Activated CD4-positive, alpha-beta T cell treated with anti-CD3 and anti-CD28 coated beads for 36 hours (primary cell): Measurements from ENCODE around the gene GRK4. TPM values are rescaled to one million over a fixed set of nuclear protein-coding genes. Genes with fewer than 3 reads are reported as not detected.
A peak's percentile ranks its signal among the peaks of the same experiment; 100 is the strongest.

ENCODE experiments used
- ATAC-seq: fragments of 200-7000 bp; cut with Tn5 transposase; one replicate; pipeline ENCODE4 v1.10.0; 2021; ENCODE audit warnings: mild to moderate bottlenecking, moderate library complexity
- CTCF ChIA-PET: fragments of 350-600 bp; sonication (Branson Sonifier 250); formaldehyde crosslinking; loops from one replicate; lab custom pipeline; 2021; ENCODE audit warnings: antibody characterized with exemption; lab: Charles Lee
- POLR2A ChIA-PET: fragments of 350-600 bp; sonication (Branson Sonifier 250); formaldehyde crosslinking; loops from one replicate; lab custom pipeline; 2021; ENCODE audit warnings: antibody characterized with exemption, inconsistent platforms; lab: Charles Lee
- DNase-seq: peaks from one replicate; pipeline ENCODE4 v3.0.0-alpha.2; 2020
- H3K27ac Mint-ChIP-seq: one replicate; pipeline ENCODE4 v1.8.0; 2021; ENCODE audit warnings: mixed read lengths
- H3K27me3 Mint-ChIP-seq: one replicate; pipeline ENCODE4 v1.8.0; 2021; ENCODE audit warnings: mixed read lengths
- H3K36me3 Mint-ChIP-seq: one replicate; pipeline ENCODE4 v1.8.0; 2021; ENCODE audit warnings: low read depth, mixed read lengths
- H3K4me1 Mint-ChIP-seq: one replicate; pipeline ENCODE4 v1.8.0; 2021; ENCODE audit warnings: mixed read lengths
- H3K4me3 Mint-ChIP-seq: one replicate; pipeline ENCODE4 v1.8.0; 2021; ENCODE audit warnings: mild to moderate bottlenecking, moderate library complexity, mixed read lengths
- H3K9me3 Mint-ChIP-seq: one replicate; pipeline ENCODE4 v1.8.0; 2021; ENCODE audit warnings: low read depth, mixed read lengths
- intact Hi-C, 2 experiments: fragments of 100-400 bp; cut with DNase I in 1 of 2; cut with micrococcal nuclease in 1 of 2; formaldehyde crosslinking; loops; one replicate each; pipeline versions ENCODE4 v1.14.2 to v1.15.1; 2022 to 2024; cut with DNase I, micrococcal nuclease
- total RNA-seq, 2 experiments: library from RNA; stranded (reverse); gene quantifications; one replicate each; pipeline ENCODE4 v1.2.3, GENCODE V29; 2021

GRK4 gene
- total RNA-seq, 2 experiments from 2014 or later: 2.4 to 2.5 TPM

GRCh38 chr4:3060946-3061345 lies 97.6 kb downstream of the GRK4 start:
- Mint-ChIP-seq H3K27ac (no peak overlapping the region), H3K27me3 (peaks cover 2% of the 10 kb centered on the region), H3K4me3 (no peak overlapping the region), H3K36me3 (no peaks in the 10 kb centered on the region), H3K4me1 (no peaks in the 10 kb centered on the region), H3K9me3 (peaks cover 6% of the 10 kb centered on the region)
- ChIA-PET POLR2A (no interaction called here), CTCF (interaction anchor here (1.0 to 1.2 kb wide), 3 partner anchors 12 to 82 kb away, joined by 3 to 5 read pairs (median 3); no protein-coding TSS in a partner anchor)
- DNase-seq (no peak), ATAC-seq (no peak)
- intact Hi-C loops: no loop called here

DNA sequence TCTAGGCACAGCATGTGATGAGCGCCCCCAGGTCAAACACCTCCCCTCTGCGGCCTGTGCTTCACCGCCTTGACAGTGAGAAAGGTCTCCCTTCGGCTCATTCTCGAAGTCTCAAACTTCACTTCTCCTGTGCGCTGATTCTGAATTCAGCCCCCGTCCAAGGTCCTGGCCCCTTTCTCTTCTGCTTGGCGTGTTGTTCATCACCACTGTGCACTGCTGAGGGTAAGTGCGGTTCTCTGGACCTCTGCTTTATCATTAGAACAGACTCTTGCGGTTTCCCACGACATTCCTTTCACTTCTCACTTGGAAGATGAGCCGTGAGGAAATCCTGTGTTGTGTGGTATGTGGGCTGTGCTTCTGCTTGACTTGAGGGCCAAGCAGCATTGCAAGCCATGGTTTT lies 99.1 kb downstream of the GRK4 start:
- no peak overlapping the region for H3K4me3 Mint-ChIP-seq
- no peaks in the 10 kb centered on the region for H3K4me1 Mint-ChIP-seq
- ATAC-seq (no peak), DNase-seq (no peak)
- H3K36me3 Mint-ChIP-seq: no peaks in the 10 kb centered on the region
- ChIA-PET CTCF (no interaction called here), POLR2A (no interaction called here)
- H3K27ac Mint-ChIP-seq: no peak overlapping the region
- peaks cover 2% of the 10 kb centered on the region for H3K27me3 Mint-ChIP-seq
- intact Hi-C loops: no loop called here
- no peaks in the 10 kb centered on the region for H3K9me3 Mint-ChIP-seq

DNA sequence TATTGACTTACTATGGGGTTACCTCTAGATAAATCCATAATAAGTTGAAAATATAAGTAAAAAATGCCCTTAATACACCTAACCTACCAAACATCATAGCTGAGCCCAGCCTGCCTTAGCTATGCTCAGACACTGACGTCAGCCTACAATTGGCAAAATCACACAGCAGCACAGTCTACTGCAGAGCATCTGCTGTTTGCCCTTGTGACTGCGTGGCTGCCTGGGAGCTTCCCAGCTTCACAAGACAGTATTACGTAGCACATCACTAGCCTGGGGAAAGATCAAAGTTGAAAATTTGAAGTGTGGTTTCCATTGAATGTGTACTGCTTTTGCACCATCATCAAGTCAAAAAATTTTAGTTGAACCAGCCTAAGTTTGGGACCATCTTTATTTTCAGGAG lies 102.2 kb downstream of the GRK4 start:
- no peak for DNase-seq
- intact Hi-C loops: loop anchor here in 1 of 2 experiments (2.0 kb wide), 1 partner anchor 15 kb away; no protein-coding TSS in a partner anchor
- POLR2A ChIA-PET: no interaction called here
- H3K9me3 Mint-ChIP-seq: no peaks in the 10 kb centered on the region
- H3K27me3 Mint-ChIP-seq: no peaks in the 10 kb centered on the region
- no peaks in the 10 kb centered on the region for H3K36me3 Mint-ChIP-seq
- ATAC-seq: no peak
- CTCF ChIA-PET: no interaction called here
- H3K4me3 Mint-ChIP-seq: no peak overlapping the region
- no peaks in the 10 kb centered on the region for H3K4me1 Mint-ChIP-seq
- H3K27ac Mint-ChIP-seq: no peak overlapping the region

DNA sequence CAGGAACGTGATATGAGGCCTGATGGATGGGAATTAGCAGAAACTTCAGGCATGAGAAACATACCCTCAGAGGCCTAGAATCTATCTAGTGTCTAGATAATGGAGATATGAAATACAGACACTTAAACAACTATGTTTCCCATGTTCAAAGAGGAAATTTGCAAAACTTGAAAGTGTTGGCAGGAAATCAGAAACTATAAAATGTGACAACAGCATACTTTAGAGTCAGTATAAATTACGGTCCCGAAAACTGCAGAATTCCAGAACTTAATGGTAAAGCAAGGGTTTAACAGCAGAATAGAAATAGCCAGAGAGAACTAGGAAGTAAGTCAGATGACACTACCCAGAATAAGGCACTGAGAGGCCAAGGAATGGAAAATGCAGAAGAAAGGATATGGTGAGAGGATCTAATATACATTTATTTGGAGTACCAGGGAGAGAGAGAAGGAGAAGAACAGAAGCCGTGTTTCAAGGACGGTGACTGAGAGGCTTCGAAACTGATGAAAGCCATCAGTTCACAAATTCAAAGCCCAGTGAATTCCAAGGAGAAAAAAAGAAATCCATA lies 103.5 kb downstream of the GRK4 start:
- H3K4me3 Mint-ChIP-seq: no peak overlapping the region
- DNase-seq (no peak), ATAC-seq (no peak)
- ChIA-PET POLR2A (no interaction called here), CTCF (interaction anchor here (0.5 kb wide), 1 partner anchor 30 kb away, joined by 3 read pairs; no protein-coding TSS in a partner anchor)
- H3K27me3 Mint-ChIP-seq: no peaks in the 10 kb centered on the region
- no peaks in the 10 kb centered on the region for H3K9me3 Mint-ChIP-seq
- H3K27ac Mint-ChIP-seq: no peak overlapping the region
- H3K4me1 Mint-ChIP-seq: no peaks in the 10 kb centered on the region
- H3K36me3 Mint-ChIP-seq: no peaks in the 10 kb centered on the region
- intact Hi-C loops: no loop called here

DNA sequence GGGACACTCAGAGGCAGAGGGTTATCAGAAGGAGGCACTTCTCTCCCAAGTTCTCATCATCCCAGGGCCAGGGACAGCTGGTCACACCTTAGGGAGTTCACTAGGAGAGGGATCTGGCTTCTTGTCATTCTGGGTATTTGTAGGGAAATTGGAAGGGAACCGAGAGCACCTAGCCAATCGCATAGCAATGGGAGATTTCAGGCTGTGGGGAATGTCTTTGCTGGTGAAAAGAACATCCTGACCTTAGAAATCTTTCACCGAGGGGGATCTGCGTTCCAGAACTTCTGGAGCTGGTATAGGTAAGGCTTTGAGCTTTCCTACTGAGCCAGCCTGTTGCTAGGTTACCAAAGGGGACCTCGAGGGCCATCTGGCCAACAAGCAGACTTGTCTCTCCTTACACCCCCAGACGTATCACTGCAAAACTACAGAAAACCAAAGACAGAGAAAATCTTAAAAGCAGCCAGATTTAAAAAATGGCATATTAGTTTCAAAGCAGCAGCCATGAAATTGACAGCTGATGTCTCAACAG lies 104.2 kb downstream of the GRK4 start:
- ATAC-seq: no peak
- Mint-ChIP-seq H3K27me3 (no peaks in the 10 kb centered on the region), H3K27ac (no peak overlapping the region), H3K36me3 (no peaks in the 10 kb centered on the region), H3K9me3 (no peaks in the 10 kb centered on the region), H3K4me1 (no peaks in the 10 kb centered on the region), H3K4me3 (no peak overlapping the region)
- ChIA-PET POLR2A (no interaction called here), CTCF (no interaction called here)
- intact Hi-C loops: no loop called here
- DNase-seq: no peak

- DNase-seq (no peak), ATAC-seq (no peak)
- Mint-ChIP-seq H3K4me3 (no peak overlapping the region), H3K4me1 (no peaks in the 10 kb centered on the region), H3K36me3 (no peaks in the 10 kb centered on the region), H3K27me3 (no peaks in the 10 kb centered on the region), H3K27ac (no peak overlapping the region), H3K9me3 (no peaks in the 10 kb centered on the region)
- intact Hi-C loops: loop anchor here in 1 of 2 experiments (5.0 to 10.0 kb wide), 2 partner anchors 535 to 1178 kb away; partner anchors contain the start of genes FAM193A and TMEM128
- CTCF ChIA-PET: interaction anchor here (0.6 to 1.4 kb wide), 2 partner anchors 105 to 838 kb away, joined by 3 read pairs; no protein-coding TSS in a partner anchor
- POLR2A ChIA-PET: no interaction called here
Measured at GRCh38 chr4:3069661-3070199, 106.4 kb downstream of the GRK4 start.

- Mint-ChIP-seq H3K27ac (no peak overlapping the region), H3K4me1 (peaks cover 3% of the 10 kb centered on the region), H3K4me3 (no peak overlapping the region), H3K27me3 (no peaks in the 10 kb centered on the region), H3K9me3 (no peaks in the 10 kb centered on the region), H3K36me3 (no peaks in the 10 kb centered on the region)
- CTCF ChIA-PET: interaction anchor here (0.6 kb wide), 1 partner anchor 88 kb away, joined by 3 read pairs; no protein-coding TSS in a partner anchor
- DNase-seq: no peak
- POLR2A ChIA-PET: no interaction called here
- ATAC-seq: no peak
- intact Hi-C loops: loop anchor here in 1 of 2 experiments (5.0 to 10.0 kb wide), 2 partner anchors 536 to 1176 kb away; partner anchors contain the start of genes FAM193A and TMEM128
Measured at GRCh38 chr4:3070709-3071500, 107.5 kb downstream of the GRK4 start.

GRCh38 chr4:3071811-3072210 lies 108.4 kb downstream of the GRK4 start:
- CTCF ChIA-PET: interaction anchor here (0.7 kb wide), 1 partner anchor 54 kb away, joined by 3 read pairs; no protein-coding TSS in a partner anchor
- DNase-seq: no peak

DNA sequence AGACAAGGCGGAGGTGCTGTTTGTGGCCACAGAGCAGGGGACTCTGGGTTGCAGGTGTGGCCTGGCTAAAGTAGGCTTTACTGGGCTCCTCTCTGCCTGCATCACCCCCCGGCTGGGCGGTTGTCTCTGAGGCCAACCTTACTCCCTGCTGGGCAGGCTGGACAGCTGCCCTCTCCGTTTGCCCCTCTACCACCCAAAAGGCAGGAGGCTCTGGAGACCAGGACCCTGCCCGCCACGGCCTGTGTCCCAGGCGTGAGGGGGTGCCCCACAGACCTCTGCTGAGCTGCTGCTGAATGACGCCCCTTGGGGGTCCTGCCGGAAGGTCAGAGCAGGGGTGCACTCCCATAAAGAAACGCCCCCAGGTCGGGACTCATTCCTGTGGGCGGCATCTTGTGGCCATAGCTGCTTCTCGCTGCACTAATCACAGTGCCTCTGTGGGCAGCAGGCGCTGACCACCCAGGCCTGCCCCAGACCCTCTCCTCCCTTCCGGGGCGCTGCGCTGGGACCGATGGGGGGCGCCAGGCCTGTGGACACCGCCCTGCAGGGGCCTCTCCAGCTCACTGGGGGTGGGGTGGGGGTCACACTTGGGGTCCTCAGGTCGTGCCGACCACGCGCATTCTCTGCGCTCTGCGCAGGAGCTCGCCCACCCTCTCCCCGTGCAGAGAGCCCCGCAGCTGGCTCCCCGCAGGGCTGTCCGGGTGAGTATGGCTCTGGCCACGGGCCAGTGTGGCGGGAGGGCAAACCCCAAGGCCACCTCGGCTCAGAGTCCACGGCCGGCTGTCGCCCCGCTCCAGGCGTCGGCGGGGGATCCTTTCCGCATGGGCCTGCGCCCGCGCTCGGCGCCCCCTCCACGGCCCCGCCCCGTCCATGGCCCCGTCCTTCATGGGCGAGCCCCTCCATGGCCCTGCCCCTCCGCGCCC lies 110.0 kb downstream of the GRK4 start:
- H3K27me3 Mint-ChIP-seq: no peaks in the 10 kb centered on the region
- no peak overlapping the region for H3K27ac Mint-ChIP-seq
- ATAC-seq (no peak), DNase-seq (no peak)
- H3K4me3 Mint-ChIP-seq: no peak overlapping the region
- ChIA-PET CTCF (no interaction called here), POLR2A (interaction anchor here (0.6 kb wide), 1 partner anchor 32 kb away, joined by 3 read pairs; no protein-coding TSS in a partner anchor)
- peaks cover 3% of the 10 kb centered on the region for H3K36me3 Mint-ChIP-seq
- H3K9me3 Mint-ChIP-seq: no peaks in the 10 kb centered on the region
- H3K4me1 Mint-ChIP-seq: peaks cover 19% of the 10 kb centered on the region
- intact Hi-C loops: loop anchor here (1.0 to 10.0 kb wide), 19 partner anchors 12 to 1494 kb away; partner anchors contain the start of genes ADD1 (in 1 of the 2), CFAP99 (in 1 of the 2), FAM193A (in 1 of the 2) and GRK4 (in 1 of the 2)

More at GRCh38 chr4:3071811-3072210, 108.4 kb downstream of the GRK4 start:
- Mint-ChIP-seq H3K36me3 (no peaks in the 10 kb centered on the region), H3K9me3 (no peaks in the 10 kb centered on the region), H3K27me3 (no peaks in the 10 kb centered on the region), H3K4me1 (peaks cover 11% of the 10 kb centered on the region), H3K4me3 (no peak overlapping the region), H3K27ac (no peak overlapping the region)
- intact Hi-C loops: loop anchor here in 1 of 2 experiments (5.0 to 10.0 kb wide), 2 partner anchors 537 to 1175 kb away; partner anchors contain the start of genes FAM193A and TMEM128
- ATAC-seq: no peak
- POLR2A ChIA-PET: no interaction called here

DNA sequence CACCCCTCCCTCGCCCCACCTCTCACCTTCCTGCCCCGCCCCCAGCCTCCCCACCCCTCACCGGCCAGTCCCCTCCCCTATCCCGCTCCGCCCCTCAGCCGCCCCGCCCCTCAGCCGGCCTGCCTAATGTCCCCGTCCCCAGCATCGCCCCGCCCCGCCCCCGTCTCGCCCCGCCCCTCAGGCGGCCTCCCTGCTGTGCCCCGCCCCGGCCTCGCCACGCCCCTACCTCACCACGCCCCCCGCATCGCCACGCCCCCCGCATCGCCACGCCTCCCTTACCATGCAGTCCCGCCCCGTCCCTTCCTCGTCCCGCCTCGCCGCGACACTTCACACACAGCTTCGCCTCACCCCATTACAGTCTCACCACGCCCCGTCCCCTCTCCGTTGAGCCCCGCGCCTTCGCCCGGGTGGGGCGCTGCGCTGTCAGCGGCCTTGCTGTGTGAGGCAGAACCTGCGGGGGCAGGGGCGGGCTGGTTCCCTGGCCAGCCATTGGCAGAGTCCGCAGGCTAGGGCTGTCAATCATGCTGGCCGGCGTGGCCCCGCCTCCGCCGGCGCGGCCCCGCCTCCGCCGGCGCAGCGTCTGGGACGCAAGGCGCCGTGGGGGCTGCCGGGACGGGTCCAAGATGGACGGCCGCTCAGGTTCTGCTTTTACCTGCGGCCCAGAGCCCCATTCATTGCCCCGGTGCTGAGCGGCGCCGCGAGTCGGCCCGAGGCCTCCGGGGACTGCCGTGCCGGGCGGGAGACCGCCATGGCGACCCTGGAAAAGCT lies 110.9 kb downstream of the GRK4 start, which contains the start of the genes HTT and HTT-AS:
HTT (plus strand) TSS at position 604 of the 768 bp plus-strand sequence; CDS start at position 749, 145 bp downstream.
HTT-AS (minus strand) TSS at position 461 of the 768 bp plus-strand sequence.
- ATAC-seq: peak; percentile 89
- CTCF ChIA-PET: interaction anchor here (0.5 kb wide), 1 partner anchor 1033 kb away, joined by 3 read pairs; no protein-coding TSS in a partner anchor
- Mint-ChIP-seq H3K9me3 (no peaks in the 10 kb centered on the region), H3K4me1 (peaks cover 24% of the 10 kb centered on the region), H3K27ac (peak within 1 kb of the TSS; percentile 90), H3K4me3 (peak within 1 kb of the TSS; percentile 95), H3K27me3 (no peaks in the 10 kb centered on the region), H3K36me3 (peaks cover 6% of the 10 kb centered on the region)
- peak; percentile 100 for DNase-seq
- intact Hi-C loops: loop anchor here (1.0 to 10.0 kb wide), 19 partner anchors 11 to 1495 kb away; partner anchors contain the start of genes ADD1 (in 1 of the 2), CFAP99 (in 1 of the 2), FAM193A (in 1 of the 2) and GRK4 (in 1 of the 2)
- POLR2A ChIA-PET: interaction anchor here (0.6 kb wide), 2 partner anchors 23 to 33 kb away, joined by 3 read pairs; no protein-coding TSS in a partner anchor
